Glomerular endothelial cell (primary cell): Measurements from ENCODE around the gene MYO7B. TPM values are rescaled to one million over a fixed set of nuclear protein-coding genes. Genes with fewer than 3 reads are reported as not detected.

Experiments
- DNase-seq: peaks from one replicate; pipeline ENCODE4 v3.0.0-alpha.2; 2011; ENCODE audit warnings: low read depth, low spot score; ENCODE audit errors: extremely low read depth
- total RNA-seq: library from RNA; depleted of rRNA; stranded (reverse); fragments of >200 nt; gene quantifications from 2 replicates; pipeline ENCODE4 v1.2.3, GENCODE V29; 2015

The MYO7B gene
- total RNA-seq, 1 donor from 2014 or later, result 1.2 TPM

DNA sequence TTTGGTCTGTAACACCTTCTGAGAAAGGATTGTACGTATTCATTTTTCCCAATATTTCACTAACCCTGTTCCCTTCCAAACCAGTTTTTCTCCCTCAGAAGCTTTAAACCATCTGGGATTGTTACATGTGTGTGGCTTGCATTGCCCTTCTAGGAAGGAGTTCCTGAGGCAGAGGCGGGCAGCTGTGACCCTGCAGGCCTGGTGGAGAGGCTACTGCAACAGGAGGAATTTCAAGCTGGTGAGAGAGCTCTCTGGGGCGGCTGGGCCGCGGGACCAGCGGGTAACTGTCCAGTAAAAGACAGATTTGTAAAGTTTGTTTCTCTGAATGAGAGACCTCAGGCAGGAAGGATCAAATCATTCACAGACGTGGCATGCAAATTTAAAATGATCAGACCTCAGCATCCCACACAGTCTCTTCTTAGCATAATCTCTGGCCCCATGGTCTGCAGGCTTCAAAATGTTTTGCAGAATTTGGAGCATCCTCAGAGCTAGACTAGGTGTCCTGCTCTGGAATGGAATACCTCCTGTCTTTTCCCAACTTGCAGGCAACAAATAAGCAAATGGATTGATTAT, 70.3 kb downstream of the MYO7B start:
- DNase-seq, result no peak

- no peak for DNase-seq
Observed at GRCh38 chr2:127606625-127607398, 71.3 kb downstream of the MYO7B start.

DNA sequence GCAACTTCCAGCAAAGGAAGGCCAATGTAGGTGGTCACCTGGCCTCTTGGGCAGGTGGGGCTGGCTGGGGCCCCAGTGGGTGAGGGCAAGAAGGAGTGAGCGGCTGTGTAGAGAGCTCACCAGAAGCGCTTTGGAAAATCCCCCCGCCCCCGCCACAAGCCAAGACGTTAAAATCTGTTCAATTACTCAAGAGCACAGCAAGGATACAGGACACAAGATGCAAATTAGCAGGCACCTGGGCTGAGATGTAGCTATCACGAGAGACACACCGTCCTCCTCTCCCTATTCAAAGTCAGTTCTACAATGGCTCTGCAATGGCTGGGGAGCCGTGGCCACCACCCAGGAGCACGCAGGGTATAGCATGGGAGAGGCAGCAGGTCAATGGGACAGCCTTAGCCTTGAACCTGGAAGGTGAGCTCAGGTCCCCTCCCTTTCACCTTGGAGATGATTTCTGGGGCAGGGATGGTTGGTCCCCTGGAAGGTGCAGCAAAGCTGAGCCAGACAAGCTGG, 72.0 kb downstream of the MYO7B start:
- no peak for DNase-seq

GRCh38 chr2:127608061-127609030, 72.9 kb downstream of the MYO7B start:
- DNase-seq, result no peak

- DNase-seq, result no peak
Observed at GRCh38 chr2:127609031-127609751, 73.7 kb downstream of the MYO7B start.

DNA sequence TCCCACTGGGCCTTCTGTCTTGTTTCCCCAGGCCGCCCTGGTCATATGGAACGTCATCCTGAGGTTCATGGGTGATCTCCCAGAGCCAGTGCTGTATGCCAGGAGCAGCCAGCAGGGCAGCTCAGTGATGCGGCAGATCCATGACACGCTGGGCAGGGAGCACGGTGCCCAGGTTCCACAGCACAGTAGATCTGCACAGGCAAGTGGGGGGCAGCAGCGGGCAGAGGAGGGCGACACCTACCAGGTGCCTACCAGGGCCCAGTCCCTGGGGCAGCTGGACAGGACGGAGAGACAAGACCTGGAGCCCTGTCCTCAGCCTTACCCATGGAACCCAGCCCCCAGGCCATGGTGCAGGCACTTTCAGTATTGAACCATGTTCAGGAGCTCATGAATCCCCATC, 74.3 kb downstream of the MYO7B start:
- DNase-seq, result no peak

GRCh38 chr2:127610561-127610960, 75.1 kb downstream of the MYO7B start:
- no peak for DNase-seq

- no peak for DNase-seq
Observed at GRCh38 chr2:127611076-127611925, 75.8 kb downstream of the MYO7B start.

- DNase-seq, result no peak
Observed at GRCh38 chr2:127612111-127612822, 76.8 kb downstream of the MYO7B start.

DNA sequence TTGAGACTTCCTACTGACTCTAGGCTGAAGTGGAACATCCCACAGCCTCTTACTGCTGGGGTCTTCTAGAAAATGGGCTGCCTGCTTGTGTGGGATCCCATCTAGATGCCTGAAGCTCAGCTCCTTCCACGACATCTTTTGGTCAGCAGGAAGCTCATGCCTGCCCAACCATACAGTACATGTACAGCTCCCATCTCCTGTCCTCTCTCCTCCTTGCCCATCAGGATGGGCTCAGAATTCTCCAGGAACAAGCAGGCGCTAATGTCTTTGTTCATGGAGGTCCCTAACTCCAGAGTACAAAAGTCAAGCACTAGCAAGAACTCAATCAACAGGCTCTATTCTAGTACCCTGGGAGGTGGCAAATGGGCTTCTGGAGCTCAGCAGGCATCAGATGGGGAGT, 78.8 kb downstream of the MYO7B start:
- DNase-seq, result no peak

DNA sequence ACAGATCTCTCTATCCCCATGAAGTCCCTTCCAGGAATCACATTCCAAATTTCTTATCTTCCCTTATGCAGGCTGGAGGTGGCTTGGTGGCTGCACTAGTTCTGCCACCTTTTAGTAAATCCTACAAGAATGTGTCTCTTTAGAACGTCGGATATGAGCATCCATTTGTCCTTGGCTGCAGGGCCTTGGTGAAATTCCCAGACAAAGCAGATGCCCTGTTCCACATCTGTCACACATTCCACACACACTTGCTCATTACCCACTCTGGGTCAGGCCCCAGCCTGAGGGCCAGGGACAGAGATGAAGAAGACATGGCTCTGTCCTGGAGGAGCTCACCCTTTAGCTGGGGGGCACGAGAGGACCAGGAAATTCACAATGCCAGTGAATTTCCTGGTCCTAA, 79.2 kb downstream of the MYO7B start:
- DNase-seq, result no peak

DNA sequence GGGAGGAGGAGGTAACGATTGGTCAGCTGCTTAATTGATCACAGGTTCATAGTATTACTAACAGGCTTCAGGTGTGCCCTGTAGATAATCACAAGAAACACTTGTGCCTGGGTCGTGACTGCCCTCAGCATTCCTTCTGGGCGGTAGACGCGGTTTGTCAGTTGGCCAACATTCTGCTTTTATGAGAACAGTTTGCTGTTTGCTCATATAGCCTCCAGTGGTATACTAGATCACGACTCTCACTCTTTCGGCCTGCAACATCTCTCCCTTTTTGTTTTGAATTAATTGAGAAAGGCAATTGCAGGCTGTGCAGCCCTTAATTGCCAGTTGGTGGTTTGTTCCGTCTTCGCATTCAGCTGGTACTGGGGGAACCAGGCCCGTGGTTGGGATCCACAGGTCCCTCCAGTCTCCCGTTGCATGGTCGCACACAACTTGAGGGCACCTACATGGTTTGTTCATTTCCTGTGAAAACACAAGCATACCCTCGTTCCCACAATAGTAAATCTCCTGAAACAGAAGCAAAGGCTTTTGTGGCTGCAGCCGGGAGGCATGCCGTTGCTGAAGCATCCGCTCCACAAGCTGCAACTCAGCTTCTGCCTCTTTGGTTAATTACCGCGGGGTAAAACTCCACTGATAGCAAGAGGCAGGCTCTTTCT, 80.2 kb downstream of the MYO7B start:
- DNase-seq, result no peak

DNA sequence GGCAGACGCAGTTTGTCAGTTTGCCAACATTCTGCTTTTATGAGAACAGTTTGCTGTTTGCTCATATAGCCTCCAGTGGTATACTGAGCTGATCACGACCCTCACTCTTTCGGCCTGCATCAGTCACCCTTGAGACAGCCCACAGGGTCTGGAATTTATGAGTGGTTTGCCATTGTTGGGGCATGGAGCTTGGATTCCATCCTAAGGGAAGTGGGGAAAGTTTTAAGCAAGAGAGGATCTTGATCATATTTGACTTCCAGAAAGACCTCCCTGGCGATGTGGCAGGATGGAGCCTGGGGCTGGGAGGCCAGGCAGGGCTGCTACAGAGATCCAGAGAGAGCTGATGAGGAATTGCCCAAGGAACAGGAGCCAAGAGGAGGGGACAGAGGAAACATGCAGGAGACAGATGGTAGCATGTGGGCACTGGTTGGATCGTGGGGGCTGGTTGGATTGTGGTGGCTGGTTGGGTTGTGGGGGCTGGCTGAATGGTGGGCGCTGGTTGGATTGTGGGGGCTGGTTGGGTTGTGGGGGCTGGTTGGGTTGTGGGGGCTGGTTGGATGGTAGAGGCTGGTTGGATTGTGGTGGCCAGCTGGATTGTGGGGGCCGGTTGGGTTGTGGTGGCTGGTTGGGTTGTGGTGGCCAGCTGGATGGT, 83.2 kb downstream of the MYO7B start:
- DNase-seq, result no peak

DNA sequence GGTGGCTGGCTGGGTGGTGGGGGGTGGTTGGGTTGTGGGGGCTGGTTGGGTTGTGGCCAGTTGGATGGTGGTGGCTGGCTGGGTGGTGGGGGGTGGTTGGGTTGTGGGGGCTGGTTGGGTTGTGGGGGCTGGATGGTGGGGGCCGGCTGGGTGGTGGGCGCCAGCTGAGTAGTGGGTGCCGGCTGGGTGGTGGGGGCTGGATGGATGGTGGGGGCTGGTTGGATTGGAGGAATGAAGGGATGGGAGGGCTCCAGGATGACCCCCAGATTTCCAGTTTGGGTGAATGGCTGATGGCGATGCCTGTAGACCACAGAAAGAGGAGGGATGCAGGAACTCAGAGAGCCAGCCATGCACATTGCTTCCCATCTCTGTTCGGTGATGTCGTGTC, 83.7 kb downstream of the MYO7B start:
- DNase-seq, result no peak

GRCh38 chr2:127619877-127620705, 84.6 kb downstream of the MYO7B start:
- no peak for DNase-seq

- DNase-seq, result no peak
Observed at GRCh38 chr2:127620866-127621265, 85.4 kb downstream of the MYO7B start.

DNA sequence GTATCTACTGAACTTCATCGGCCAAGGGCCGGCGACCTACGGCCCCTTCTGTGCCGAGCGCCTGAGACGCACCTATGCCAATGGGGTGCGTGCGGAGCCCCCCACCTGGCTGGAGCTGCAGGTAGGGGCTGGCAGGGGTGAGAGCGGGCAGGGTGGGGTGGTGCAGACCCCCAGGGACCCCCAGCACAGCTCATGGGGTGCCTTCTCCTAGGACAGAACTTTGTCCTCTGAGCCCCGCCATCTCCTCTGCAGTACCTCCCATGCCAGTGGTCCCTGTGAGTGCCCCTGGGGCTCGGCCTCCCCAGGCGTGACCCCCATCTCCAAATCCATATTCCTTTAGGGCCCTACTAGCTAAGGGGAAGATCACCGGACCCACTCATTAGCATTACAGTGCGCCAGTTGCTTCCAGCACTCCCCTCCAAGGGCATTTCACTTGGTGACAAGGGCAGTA, 86.5 kb downstream of the MYO7B start:
- DNase-seq, result no peak
